Endodermal cell (in vitro differentiated cells): ENCODE measurements around the gene SLIT1. TPM values are rescaled to one million over a fixed set of nuclear protein-coding genes. Genes with fewer than 3 reads are reported as not detected.
"Not testable (repeated sequence)": the region's sequence is repeated elsewhere in the genome, so short reads cannot be mapped to it uniquely, and the experiment has no call there.

Experiments
- DNase-seq: peaks from one replicate; pipeline ENCODE4 v3.0.0-alpha.2; 2017
- H3K27ac ChIP-seq: 2 replicates; pipeline ENCODE4 v1.5.1; 2013; ENCODE audit warnings: mild to moderate bottlenecking, low read depth, low read length, moderate library complexity
- H3K27me3 ChIP-seq: 2 replicates; pipeline ENCODE4 v1.6.1; 2013; ENCODE audit warnings: mild to moderate bottlenecking, low read length, moderate library complexity; ENCODE audit not compliant: insufficient read depth, control insufficient read depth, poor library complexity, severe bottlenecking
- H3K36me3 ChIP-seq: 2 replicates; pipeline ENCODE4 v1.7.0; 2013; ENCODE audit warnings: mild to moderate bottlenecking, low read length, moderate library complexity; ENCODE audit not compliant: control insufficient read depth, insufficient read depth
- H3K4me1 ChIP-seq: one replicate; pipeline ENCODE4 v1.7.0; 2013; ENCODE audit warnings: low read length; ENCODE audit not compliant: control insufficient read depth, insufficient read depth
- H3K4me3 ChIP-seq: 2 replicates; pipeline ENCODE4 v1.5.1; 2013; ENCODE audit warnings: mild to moderate bottlenecking, low read length, moderate library complexity
- H3K9ac ChIP-seq: 2 replicates; pipeline ENCODE4 v1.6.1; 2013; ENCODE audit warnings: mild to moderate bottlenecking, low read length, moderate library complexity; ENCODE audit not compliant: poor library complexity, severe bottlenecking; ENCODE audit errors: extremely low read depth
- H3K9me3 ChIP-seq: 2 replicates; pipeline ENCODE4 v1.6.1; 2013; ENCODE audit warnings: mild to moderate bottlenecking, low read length, moderate library complexity; ENCODE audit not compliant: control insufficient read depth
- H3K27ac Mint-ChIP-seq: 2 replicates; pipeline ENCODE4 v1.8.0; 2020; ENCODE audit warnings: mixed read lengths
- H3K27me3 Mint-ChIP-seq: 2 replicates; pipeline ENCODE4 v1.8.0; 2021; ENCODE audit warnings: mild to moderate bottlenecking, mixed read lengths; ENCODE audit not compliant: insufficient read depth
- H3K36me3 Mint-ChIP-seq: 2 replicates; pipeline ENCODE4 v1.8.0; 2020; ENCODE audit warnings: low read depth, mixed read lengths
- H3K4me1 Mint-ChIP-seq: 2 replicates; pipeline ENCODE4 v1.8.0; 2020; ENCODE audit warnings: mixed read lengths
- H3K4me3 Mint-ChIP-seq: 2 replicates; pipeline ENCODE4 v1.8.0; 2020; ENCODE audit warnings: mild to moderate bottlenecking, moderate library complexity, mixed read lengths
- H3K9me3 Mint-ChIP-seq: 2 replicates; pipeline ENCODE4 v1.8.0; 2020; ENCODE audit warnings: mild to moderate bottlenecking, mixed read lengths
- WGBS, 2 experiments: methylation state at CpG; one replicate each; pipeline versions ENCODE4 v1.1.5 to v1.1.7; 2013; ENCODE audit warnings: missing lambda C conversion rate in 2 of 2, mixed read lengths in 1 of 2; ENCODE audit not compliant: insufficient coverage in 1 of 2, insufficient read length in 1 of 2; 5-methylcytosine and 5-hydroxymethylcytosine counted together
- total RNA-seq, 2 donors: library from RNA; stranded (reverse); fragmentation: NEBNext Ultra II Directional in 1 of 2; extraction: Animal tissue kit (Norgen Biotek cat#: 25700) in 1 of 2; gene quantifications; 2 replicates in 1 of 2; 3 replicates in 1 of 2; pipeline ENCODE4 v1.2.1, GENCODE V29; 2021
- TF ChIP-seq, protein P1 (sequence below): fragments of 200-600 bp; sonication (generic); conservative IDR thresholded peaks from 2 replicates; pipeline ENCODE4 v1.5.0; 2021; ENCODE audit warnings: antibody characterized with exemption, mild to moderate bottlenecking

SLIT1 gene
- total RNA-seq, 2 donors from 2014 or later: 0.97 to 2.4 TPM

DNA sequence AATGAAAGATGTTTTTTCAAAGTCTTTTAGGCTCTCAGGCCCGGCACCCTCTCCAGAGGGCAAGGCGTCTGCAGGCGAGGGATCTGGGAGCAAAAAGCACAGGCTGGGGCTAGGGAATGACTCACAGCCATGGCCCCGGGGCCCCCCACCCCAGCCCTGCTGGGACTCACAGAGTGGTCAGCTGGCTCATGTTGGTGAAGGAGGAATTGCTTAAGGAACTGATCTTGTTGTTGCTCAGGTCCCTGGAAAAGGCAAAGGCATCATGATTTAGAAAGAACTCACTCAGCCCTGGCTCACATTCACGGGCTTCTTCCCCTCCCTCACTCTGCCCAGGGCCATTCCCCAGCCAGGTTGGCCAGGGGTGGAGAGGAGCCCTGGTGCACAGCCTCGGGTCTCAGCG is 151.5 kb downstream of the SLIT1 start:
- Mint-ChIP-seq H3K4me3 (no peak overlapping the region), H3K4me1 (peaks cover 20% of the 10 kb centered on the region), H3K9me3 (no peaks in the 10 kb centered on the region), H3K27ac (no peak overlapping the region), H3K36me3 (no peaks in the 10 kb centered on the region), H3K27me3 (peaks cover 12% of the 10 kb centered on the region)
- H3K27ac ChIP-seq: no peak overlapping the region
- no peaks in the 10 kb centered on the region for H3K9me3 ChIP-seq
- TF ChIP-seq, protein P1, sequence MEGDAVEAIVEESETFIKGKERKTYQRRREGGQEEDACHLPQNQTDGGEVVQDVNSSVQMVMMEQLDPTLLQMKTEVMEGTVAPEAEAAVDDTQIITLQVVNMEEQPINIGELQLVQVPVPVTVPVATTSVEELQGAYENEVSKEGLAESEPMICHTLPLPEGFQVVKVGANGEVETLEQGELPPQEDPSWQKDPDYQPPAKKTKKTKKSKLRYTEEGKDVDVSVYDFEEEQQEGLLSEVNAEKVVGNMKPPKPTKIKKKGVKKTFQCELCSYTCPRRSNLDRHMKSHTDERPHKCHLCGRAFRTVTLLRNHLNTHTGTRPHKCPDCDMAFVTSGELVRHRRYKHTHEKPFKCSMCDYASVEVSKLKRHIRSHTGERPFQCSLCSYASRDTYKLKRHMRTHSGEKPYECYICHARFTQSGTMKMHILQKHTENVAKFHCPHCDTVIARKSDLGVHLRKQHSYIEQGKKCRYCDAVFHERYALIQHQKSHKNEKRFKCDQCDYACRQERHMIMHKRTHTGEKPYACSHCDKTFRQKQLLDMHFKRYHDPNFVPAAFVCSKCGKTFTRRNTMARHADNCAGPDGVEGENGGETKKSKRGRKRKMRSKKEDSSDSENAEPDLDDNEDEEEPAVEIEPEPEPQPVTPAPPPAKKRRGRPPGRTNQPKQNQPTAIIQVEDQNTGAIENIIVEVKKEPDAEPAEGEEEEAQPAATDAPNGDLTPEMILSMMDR: no peak
- H3K27me3 ChIP-seq: no peaks in the 10 kb centered on the region
- no peaks in the 10 kb centered on the region for H3K4me1 ChIP-seq
- WGBS, 2 experiments: 81 to 87% methylated on average over 5 to 7 of the region's 7 CpGs
- H3K9ac ChIP-seq: no peak overlapping the region
- H3K4me3 ChIP-seq: no peak overlapping the region
- H3K36me3 ChIP-seq: no peaks in the 10 kb centered on the region
- no peak for DNase-seq

DNA sequence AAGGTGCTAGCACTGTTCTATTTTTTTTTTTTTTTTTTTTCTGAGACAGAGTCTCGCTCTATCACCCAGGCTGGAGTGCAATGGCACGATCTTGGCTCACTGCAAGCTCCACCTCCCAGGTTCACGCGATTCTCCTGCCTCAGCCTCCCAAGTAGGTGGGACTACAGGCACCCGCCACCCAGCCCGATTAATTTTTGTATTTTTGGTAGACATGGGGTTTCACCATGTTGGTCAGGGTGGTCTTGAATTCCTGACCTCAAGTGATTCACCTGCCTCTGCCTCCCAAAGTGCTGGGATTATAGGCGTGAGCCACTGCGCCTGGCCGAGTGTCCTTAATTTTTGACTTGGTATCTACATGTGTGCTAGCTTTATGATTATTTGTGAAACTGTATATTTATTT is 151.9 kb downstream of the SLIT1 start:
- H3K36me3 ChIP-seq, H3K4me3 ChIP-seq, H3K4me3 Mint-ChIP-seq, H3K9ac ChIP-seq, H3K9me3 Mint-ChIP-seq, H3K27me3 ChIP-seq, H3K9me3 ChIP-seq, H3K27ac ChIP-seq, H3K36me3 Mint-ChIP-seq, DNase-seq, H3K4me1 ChIP-seq, H3K27ac Mint-ChIP-seq: not testable (repeated sequence)
- Mint-ChIP-seq H3K27me3 (peaks cover 12% of the 10 kb centered on the region), H3K4me1 (peaks cover 20% of the 10 kb centered on the region)
- 90 to 95% methylated on average over 5 to 9 of the region's 9 CpGs for WGBS, 2 experiments

GRCh38 chr10:97032624-97033023 is 153.1 kb downstream of the SLIT1 start:
- no peak overlapping the region for H3K27ac Mint-ChIP-seq
- peaks cover 3% of the 10 kb centered on the region for H3K27me3 Mint-ChIP-seq
- DNase-seq: no peak

More at GRCh38 chr10:97032624-97033023, 153.1 kb downstream of the SLIT1 start:
- TF ChIP-seq, protein P1: no peak
- Histone ChIP-seq H3K36me3 (no peaks in the 10 kb centered on the region), H3K27me3 (no peaks in the 10 kb centered on the region), H3K9ac (no peak overlapping the region), H3K27ac (no peak overlapping the region), H3K4me3 (no peak overlapping the region), H3K9me3 (no peaks in the 10 kb centered on the region), H3K4me1 (no peaks in the 10 kb centered on the region)
- WGBS, 2 experiments: 43 to 58% methylated on average over 5 to 7 of the region's 7 CpGs
- peaks cover 14% of the 10 kb centered on the region for H3K4me1 Mint-ChIP-seq
- no peaks in the 10 kb centered on the region for H3K36me3 Mint-ChIP-seq
- H3K9me3 Mint-ChIP-seq: no peaks in the 10 kb centered on the region
- no peak overlapping the region for H3K4me3 Mint-ChIP-seq
